ENCODE measurements around the gene TRIM39.
"Not testable (repeated sequence)": the region's sequence is repeated elsewhere in the genome, so short reads cannot be mapped to it uniquely, and the experiment has no call there.

Gene TRIM39

DNA sequence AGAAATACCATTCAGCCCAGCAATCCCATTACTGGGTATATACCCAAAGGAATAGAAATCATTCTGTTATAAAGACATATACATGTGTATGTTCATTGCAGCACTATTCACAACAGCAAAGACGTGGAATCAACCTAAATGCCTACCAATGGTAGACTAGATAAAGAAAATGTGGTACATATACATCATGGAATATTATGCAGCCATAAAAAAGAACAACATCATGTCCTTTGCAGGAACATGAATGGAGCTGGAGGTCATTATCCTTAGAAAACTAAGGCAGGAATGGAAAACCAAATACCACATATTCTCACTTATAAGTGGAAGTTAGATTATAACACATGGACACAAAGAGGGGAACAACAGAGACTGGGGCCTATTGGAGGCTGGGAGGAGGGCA, 42.6 kb downstream of the TRIM39 start:
- not testable (repeated sequence) for DNase-seq

DNA sequence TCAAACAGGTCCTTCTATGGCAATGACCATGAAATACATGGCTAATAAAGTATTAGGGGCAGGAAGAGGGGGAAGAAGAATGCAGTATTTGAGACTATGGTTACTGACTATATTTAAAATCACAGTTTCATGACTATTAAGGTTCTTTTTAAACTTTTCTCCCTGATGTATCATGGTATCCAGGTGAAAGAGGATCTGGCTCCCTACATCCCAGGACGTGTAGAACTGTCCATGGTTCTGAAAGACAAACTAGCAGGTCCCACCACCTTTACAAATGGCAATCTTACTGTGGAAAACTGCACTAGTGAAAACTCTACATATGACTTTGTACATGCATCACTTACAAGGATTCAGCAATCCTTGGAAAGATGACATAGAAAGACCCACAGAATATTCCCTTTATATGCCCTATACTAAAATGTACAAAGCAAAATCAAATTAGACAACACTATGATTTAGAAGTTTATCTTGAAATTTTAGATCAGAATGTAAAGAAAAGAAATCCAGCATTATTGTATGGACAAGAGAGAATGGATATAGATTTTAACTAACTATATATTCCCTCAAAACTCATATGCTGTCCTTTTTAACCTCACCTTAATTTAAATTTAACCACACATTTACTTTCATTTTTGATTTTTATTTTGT, 51.7 kb downstream of the TRIM39 start:
- no peak for DNase-seq

- no peak for DNase-seq
Observed at GRCh38 chr6:30380464-30380863, 53.7 kb downstream of the TRIM39 start.

- no peak for DNase-seq
Observed at GRCh38 chr6:30386166-30386565, 59.4 kb downstream of the TRIM39 start.

GRCh38 chr6:30391240-30391639, 64.5 kb downstream of the TRIM39 start:
- DNase-seq, result no peak

Measured in NCI-H1092 treated with DMSO at 0.1 percent for 48 hours (cell line).